HG02884 (cell line): ENCODE results near the gene NFIA.

Source experiments
- ATAC-seq: cut with Tn5 transposase; IDR thresholded peaks from one replicate; pipeline ENCODE4 v1.9.1; 2021; ENCODE audit warnings: mild to moderate bottlenecking, moderate library complexity; ENCODE audit not compliant: unreplicated experiment

The NFIA gene

DNA sequence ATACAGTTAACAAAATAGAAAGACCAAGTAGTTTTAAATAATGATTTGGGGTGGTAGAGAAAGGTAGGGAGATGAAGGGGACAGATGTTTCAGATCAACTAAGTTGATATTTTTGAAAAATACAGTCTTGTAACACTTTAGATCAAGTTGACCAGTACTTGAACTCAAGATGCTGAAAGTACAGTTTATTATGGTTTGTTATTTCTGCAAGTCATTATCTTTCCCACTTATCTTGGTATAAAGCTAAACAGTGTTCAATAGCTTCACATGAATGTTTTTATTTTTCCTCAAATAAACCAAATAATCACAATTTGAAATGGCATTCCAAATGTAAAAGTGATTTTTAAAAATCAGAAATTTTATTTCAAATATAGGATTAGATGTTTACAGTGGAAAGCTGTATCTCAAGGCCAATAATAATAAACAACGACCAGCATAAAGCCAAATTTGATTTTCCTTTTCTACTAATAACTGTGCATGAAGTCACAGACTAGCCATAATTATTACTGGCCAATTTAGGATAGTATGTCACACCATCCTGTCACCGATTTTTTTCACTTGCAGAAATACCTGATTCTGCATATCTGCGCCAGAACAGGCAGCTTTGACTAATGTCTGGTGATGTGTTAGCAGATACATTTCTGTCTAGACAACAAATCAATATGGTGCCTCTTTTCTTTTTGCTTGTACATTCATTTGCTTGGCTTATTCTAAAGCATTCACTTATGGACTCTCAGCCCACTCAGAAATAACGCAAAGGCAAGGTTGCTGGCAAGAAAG, 322.4 kb downstream of the NFIA start:
- ATAC-seq = no peak

DNA sequence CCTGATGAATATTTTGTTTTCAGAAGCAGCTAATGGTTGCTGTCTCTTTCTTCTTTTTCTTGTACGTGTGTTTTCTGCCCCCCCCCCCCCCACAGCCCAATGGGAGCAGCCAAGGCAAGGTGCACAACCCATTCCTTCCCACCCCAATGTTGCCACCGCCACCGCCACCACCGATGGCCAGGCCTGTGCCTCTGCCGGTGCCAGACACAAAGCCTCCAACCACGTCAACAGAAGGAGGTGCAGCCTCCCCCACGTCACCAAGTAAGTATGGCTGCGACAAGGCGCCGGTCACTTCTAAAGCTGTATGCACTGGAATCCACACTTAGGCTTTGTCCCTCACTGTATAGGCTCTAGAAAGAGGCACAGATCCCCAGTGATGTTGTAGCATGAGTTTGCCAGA, 324.1 kb downstream of the NFIA start:
- no peak for ATAC-seq

- no peak for ATAC-seq
These were observed 330.2 kb downstream of the NFIA start for GRCh38 chr1:61412601-61413000.

DNA sequence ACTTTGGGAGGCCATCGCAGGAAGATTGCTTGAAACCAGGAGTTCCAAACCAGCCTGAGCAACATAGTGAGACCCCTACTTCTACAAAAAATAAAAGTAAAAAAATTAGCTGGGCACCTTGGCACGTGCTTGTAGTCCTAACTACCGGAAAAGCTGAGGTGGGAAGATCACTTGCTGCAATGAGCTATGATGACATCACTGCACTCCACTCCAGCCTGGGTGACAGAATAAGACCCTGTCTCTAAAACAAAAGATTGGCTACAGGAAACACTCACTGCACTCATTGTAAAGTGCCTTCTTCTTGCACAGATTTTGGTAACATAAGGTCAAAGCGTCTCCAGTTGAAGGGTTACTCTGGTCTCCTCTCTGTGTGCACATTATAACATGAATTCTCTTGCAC, 336.8 kb downstream of the NFIA start:
- ATAC-seq = no peak

- ATAC-seq = no peak
These were observed 337.3 kb downstream of the NFIA start for GRCh38 chr1:61419657-61420056.

- no peak for ATAC-seq
These were observed 337.9 kb downstream of the NFIA start for GRCh38 chr1:61420243-61420642.

DNA sequence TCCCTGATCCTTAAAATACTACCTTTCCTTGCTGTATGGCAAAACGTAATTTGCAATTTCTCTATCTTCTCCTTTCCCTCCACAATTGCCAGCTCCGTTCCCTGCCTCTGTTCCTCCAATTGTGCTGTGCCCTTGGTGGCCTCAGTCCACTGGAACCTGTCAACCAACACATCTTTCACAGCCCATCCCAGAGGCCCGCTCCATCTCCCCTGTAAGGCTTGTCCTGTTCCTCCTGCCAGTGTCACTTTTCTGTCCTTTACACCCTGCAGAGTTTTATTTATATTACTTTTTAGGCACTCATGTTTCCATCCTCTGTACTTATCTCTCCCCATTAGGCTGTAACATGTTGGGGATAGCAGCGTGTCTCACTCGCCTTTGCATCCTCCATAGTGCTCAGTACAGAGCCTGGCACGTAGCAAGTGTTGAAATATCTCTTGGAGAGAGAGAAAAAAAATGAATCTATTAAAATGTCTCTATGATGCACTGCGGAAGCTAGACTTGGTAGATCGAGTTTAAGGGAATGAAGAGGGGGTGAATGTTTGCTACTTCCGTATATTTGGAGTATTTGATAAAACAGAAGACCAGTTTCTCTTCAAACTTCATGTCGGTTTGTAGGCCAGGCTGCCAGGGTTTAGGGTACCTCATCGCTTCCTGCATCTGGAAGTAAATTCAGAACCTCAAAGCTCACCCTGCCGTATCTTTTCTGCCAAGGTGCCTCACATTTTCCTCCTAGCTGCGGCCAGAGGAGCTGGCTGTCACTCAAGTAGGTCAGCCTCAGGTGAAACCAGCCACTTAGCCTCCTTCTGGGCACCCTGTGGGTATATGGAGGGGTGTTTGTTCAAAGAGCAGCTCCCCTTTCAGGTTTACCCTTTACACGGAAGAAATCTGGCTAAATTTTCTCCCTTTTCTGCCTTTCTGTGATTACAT, 338.8 kb downstream of the NFIA start:
- ATAC-seq = no peak

DNA sequence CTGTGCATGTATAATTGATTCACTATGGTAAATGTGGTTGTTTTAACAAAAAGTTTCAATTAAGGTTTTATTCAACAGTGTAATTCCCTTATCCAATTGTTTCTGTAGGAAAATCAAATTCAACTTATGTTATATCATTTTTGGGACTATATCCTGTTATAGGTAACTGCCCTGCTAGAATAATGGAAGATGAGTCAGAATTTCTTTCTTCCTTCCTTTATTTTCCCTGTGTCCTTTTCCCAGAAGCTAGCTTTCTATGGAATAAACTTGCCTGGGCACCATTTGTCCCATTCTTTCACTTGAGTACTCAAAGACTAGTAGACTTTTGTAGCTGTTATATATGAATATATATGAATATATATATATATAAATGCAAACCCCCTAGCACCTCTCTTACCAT, 341.3 kb downstream of the NFIA start:
- no peak for ATAC-seq

DNA sequence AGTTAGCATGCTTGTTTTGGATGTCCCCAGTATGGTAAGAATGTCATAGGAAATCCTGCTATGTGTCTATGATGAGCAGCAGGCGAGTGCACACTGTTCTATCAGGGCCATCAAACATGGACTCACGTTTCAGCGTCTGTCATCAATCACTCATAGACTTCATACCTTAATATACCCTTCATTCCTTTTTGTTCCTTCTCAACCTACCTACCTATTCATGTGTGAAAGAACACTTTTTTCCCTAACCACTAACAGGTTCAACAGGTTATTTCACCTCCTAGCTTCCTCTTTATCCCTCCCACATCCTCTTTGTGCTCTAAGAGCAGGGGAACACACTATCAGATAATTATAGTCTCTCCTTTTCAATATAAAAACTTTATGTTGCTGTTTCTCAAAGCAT, 342.0 kb downstream of the NFIA start:
- ATAC-seq = no peak

DNA sequence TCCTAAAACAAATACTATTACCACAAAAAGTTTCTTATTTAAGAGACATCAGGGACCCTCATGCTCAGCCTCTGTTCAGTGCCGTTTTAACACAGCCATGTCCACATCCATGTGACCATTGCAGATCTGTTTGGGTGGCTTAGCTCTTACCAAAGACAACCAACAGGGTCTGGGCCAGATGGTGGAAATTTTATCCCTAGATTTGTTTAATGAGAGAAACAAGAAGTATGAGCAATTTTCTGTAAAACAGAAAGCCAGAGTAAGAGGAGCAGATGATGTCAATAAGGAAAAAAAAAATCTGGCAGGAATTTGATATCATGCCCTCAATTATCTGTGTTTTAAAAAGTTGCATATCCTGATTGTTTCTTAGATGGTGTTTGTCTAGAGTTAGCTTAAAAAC, 342.7 kb downstream of the NFIA start:
- ATAC-seq = no peak

- no peak for ATAC-seq
These were observed 343.9 kb downstream of the NFIA start for GRCh38 chr1:61426254-61426653.

GRCh38 chr1:61426885-61427284, 344.5 kb downstream of the NFIA start:
- no peak for ATAC-seq

DNA sequence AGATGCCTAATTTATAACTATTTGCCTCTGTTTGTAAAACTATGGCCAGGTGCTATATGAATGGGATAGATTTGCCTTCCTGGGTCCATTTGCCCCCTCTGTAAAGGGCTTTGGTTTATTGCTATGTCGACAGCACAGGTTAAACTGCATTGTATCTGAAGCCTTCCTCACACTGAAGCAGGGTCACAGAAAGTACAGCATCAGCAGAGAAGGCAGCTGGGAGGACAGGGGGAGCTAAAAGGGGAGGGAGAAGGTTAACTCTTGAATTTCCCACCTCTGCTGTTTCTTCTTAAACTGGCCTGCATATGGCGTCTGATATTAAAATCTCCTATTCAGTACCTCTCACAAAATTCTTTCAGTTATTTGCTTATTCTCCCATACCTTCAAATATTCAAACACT, 345.1 kb downstream of the NFIA start:
- ATAC-seq = no peak

DNA sequence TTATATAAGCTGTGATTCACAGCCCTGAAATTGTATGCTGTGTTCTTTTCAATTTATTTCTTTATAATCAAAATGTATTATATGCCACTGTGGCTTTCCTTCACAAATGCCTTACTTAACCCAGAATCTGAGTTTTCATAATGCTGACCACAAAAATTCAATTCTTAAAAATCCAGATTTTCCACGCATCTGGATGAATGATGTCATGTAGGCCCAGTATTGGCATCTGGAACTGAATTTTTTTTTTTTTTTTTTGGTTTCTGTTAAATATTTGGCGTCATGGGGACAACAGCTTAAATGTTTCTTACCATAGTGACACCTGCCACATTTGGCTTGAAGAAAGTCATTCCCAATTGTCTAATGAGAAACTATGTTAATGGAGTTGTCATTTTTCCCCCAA, 345.8 kb downstream of the NFIA start:
- no peak for ATAC-seq

DNA sequence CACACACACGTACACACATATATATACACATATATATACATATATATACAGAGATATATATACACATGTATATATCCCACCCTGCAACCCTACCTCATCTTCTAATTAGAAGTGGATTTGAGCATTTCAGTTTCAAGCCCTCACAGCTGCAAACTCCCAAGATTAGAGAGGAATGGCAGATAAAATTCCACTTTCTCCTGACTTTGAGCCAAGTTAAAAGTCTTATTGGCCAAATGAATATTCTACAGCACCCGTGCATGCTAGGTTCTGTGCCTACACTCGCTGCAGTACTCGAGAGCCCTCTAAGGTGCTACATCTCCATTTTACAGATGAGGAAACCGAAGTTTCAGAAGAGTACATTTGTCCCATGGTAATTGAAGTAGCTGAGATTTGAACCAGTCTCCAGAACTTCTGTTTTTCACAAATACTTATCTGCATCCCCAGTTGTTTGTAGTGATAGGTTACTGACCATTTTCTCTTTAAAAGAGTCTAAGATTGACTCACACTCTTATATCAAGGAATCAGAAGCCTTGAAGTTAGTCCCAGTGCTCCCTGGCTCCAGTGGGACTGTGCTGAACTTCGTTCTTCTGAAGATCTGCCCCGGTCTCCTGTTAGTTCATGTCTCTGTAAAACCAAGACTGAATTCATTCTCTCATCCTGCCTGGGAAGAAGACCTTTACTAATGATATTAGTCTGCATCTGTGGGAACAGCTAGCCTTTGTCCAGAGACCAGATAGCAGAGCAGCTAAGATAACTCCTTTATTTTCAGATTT, 350.4 kb downstream of the NFIA start:
- no peak for ATAC-seq

GRCh38 chr1:61433646-61434045, 351.3 kb downstream of the NFIA start:
- no peak for ATAC-seq

- no peak for ATAC-seq
These were observed 351.9 kb downstream of the NFIA start for GRCh38 chr1:61434276-61434675.

GRCh38 chr1:61435226-61435625, 352.9 kb downstream of the NFIA start:
- no peak for ATAC-seq

DNA sequence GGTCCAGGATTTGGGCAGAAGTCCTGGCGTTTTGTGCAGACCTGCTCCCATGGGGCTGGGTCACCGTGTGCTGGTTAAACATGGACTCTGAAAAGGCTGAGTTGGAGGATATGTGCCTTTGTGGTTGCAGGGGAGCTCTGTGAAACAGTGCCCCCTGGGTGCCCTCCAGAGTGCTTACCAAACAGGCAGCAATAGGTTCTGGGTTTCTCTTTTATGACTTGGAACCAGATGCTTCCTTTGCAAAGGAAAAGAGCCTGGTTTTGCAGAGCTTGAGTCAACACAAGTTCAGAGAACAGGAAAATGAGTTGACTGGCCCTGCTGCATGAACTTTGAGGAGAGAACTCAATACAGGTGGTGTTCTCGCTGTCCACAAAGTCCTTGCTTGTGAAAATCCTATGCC, 353.7 kb downstream of the NFIA start:
- no peak for ATAC-seq

- no peak for ATAC-seq
These were observed 354.2 kb downstream of the NFIA start for GRCh38 chr1:61436491-61437120.

DNA sequence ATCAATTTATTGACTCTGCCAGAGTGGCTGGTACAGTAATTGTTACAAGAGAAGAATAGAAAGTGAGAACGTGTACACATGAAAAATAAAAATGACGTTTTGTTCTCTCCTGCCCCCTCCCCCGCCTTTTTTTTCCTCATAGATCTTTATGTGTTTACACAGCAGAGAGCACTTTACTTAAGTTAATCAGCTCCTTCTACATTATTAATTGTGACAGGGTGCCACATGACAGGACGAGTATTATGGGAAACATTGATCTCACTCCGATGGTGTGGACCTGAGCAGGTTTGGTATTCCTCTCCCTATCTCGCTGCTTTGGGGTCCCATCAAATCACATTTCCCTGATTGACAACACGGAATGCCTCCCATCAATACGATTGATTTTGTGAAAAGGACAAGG, 356.9 kb downstream of the NFIA start:
- ATAC-seq = no peak
